AG08396 (cell line): Measurements from ENCODE around the gene XRRA1.
A peak's percentile ranks its signal among the peaks of the same experiment; 100 is the strongest.

Source experiments
- DNase-seq: peaks from one replicate; pipeline ENCODE4 v3.0.0; 2012; ENCODE audit warnings: low spot score, mixed read lengths

The XRRA1 gene

GRCh38 chr11:74950374-74950969 lies 1.6 kb upstream of the XRRA1 start:
- DNase-seq = no peak

DNA sequence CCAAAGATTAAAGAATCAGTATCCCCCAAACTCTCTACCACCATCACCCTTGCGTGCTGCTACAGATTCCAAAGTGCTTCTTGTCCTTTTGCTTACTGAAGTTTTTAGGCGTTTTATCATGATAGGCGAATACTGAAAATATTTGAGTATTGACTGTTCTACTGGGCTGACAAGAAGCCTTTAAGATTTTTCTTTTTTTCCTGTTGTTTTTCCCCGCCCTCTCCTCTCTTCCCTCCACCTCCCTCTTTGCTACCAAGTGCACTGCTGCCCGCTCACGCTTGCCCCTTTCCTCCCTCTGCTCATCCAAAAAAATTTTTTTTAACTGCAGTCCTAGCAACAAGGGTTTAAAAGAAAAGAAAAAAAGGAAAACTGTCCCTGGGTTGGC lies 854 bp upstream of the XRRA1 start:
- DNase-seq = peak; percentile 40

GRCh38 chr11:74948546-74948897 lies 369 bp downstream of the XRRA1 start:
- DNase-seq = peak; percentile 27

GRCh38 chr11:74942073-74942759 lies 6.7 kb downstream of the XRRA1 start:
- DNase-seq = no peak

- no peak for DNase-seq
Measured at GRCh38 chr11:74941492-74941891, 7.4 kb downstream of the XRRA1 start.

DNA sequence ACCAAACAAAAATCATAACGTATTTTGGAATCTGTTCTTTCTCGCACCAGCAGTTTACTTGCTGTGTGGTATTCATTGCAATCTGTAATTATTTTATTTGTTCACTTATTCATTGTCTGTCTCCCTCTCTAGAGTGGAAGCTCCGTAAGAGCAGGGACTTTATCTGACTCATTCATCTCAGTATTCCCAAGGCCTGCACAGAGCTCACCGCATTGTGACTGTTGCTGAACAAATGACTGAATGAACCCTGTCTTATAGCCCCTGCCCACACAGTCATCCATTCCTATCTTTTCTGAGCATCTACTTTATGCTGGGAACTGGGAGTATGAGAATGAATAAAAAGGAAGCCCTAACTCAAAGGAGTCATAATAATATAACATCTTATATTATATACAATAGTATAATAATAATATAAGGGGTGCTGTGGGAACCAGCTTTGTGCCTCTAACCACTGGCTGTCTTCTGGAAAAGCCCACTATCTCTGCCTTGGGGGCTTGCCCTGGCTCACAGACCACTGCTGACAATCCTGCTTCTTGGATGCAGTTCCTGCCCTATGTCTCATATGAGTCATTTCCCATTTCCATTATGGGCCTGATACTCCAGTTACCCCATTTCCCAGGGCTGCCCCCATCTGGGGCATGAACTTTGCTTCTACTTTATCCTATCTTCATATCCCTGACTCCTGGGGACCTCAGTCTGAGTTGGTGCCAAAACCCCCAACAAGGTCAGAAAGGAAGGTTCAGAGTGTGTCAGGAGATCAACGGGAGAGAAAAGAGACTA lies 11.0 kb downstream of the XRRA1 start:
- no peak for DNase-seq

DNA sequence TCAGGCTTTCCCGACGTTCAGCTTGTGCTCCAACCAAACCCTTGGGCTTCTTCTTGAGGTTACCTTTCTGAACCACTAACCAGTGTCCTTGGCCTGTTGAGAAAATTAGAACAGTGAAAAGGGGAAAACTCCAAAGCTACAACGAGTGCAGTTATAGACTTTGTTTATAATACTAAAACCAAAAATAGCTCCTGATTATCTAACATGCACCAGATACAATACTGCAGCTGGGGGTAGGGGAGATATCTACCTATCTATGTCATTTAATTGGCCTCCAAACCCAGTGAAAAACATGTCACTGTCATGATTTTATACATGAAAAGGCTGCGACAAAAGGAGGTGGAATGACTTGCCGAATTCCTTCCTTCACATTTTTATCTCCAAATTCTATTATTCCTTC lies 11.9 kb downstream of the XRRA1 start:
- DNase-seq = no peak

- DNase-seq = no peak
Measured at GRCh38 chr11:74936087-74936486, 12.8 kb downstream of the XRRA1 start.

DNA sequence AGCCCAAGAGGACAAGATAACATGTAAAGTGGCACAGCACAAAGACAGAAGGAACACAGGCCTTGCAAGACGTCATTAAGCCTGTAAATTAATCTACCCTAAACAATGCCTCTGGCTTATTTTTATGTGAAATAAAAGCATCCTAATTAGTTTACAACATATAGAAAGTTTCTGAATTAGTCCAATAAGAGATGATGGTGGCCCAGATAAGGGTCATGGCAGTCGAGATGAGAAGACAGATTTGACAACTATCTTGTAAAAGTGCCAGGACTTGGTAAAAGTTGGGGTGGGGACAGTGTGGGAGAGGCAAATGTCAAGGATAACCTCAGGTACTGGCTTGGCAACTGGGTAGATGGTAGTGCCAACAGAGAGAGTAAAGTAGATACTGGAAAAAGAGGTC lies 13.6 kb downstream of the XRRA1 start:
- no peak for DNase-seq

- no peak for DNase-seq
Measured at GRCh38 chr11:74933765-74934164, 15.1 kb downstream of the XRRA1 start.

DNA sequence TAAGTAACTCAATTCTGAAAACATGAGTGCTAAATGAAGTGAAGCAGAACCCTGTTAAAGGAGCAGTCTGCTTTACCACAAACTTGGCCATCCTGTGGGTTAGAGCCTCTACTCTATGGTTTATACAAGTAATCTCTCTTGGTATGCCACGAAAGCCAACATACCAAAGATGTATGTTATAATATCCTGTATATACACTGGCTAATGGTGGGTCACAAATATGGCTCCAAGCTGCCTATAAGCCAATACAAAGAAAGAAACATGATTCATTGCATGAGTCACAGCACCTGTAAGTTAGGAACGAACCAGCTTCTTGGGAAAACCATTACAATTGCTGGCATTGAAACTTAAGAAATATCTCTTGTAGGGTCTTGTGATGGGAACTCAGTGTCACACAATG lies 16.1 kb downstream of the XRRA1 start:
- peak; percentile 4 for DNase-seq

DNA sequence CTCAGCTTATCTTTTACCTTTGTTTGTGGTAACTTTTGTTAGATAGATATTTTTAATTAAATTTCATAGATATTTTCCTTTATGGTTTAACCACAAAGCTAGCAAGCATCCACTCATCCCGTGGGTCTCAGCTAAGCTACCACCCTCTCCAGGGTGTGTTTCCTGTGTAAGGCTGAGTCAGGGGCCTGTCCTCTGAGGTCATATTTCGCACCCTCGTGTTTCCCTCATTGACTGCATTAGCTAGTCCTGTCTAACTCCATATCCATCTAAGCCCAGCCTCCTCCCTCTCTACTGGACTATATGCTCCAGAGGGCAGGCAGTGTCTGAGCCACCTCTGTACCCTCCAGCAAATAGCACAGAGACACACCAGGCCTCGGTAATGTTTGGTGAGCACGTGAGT lies 16.7 kb downstream of the XRRA1 start:
- peak; percentile 14 for DNase-seq

- DNase-seq = peak; percentile 53
Measured at GRCh38 chr11:74929431-74930363, 19.2 kb downstream of the XRRA1 start.

- DNase-seq = peak; percentile 8
Measured at GRCh38 chr11:74927496-74927895, 21.4 kb downstream of the XRRA1 start.

DNA sequence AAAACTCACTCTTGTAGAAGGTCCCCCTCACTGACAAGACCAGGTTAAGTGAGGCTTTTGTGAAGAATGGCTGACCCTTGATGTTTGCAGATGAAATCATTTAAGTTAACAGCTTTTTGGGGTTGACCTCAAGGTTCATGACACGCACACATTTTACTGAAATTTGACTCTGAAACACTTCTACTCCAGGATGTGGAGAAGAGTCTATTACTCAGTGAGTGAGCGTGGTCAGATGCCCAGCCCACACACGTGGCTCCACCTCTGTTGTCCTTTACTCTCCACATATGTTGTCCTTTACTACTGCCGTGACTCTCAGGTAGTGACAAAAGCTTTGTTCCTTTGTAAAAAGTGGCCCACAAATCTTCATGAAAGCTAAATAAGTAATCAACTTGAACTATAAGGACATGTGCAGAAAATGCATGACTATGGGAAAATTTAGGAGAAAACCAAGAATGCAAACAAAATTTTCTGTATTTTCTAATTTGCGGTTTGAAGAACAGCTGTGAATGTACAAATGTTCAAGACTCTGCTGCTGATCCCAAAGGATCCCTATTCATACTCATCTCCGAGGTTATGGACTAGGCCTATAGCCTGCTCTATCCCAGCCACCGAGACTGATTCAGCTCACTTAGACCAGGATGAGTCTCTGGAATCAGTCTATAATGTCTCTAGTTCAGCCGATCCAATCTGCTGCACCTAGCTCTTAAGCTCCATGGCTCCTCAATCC lies 22.4 kb downstream of the XRRA1 start:
- DNase-seq = peak; percentile 14

DNA sequence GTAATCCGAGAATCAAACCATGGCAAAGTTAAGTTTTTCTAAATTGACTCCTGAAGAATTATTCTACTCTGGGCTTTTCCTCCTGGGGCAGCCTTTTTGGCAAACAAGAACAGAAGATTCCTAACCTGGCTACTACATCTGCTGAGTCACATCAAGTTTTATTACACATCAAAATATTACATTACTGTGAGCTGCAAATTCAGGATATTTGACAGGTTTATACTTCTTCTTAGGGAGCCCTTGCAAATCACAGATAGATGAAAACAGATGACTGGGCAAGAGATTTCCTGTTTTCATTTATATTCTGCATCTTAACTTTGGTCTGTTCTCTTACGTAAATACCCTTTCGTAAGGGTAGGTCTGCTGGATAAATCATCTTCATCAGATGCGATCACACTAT lies 23.6 kb downstream of the XRRA1 start:
- no peak for DNase-seq

DNA sequence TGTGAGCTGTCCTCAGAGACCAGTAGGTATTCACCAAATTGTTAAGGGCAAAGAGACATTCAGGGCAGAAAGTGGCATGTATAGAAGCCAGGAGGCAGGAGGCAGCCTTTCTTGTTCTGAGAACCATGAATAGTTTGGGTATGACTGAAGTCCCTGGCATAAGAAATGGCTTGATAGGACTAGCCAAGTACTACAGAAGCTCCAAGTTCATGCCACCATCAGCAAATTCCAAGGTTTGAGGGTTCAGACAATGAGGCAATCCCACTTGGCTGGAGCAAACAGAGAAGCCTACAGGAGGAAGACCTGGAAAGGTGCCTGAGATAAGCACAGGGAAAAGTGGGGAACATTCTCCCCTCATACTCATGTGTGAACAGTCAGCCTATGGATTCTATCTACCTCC lies 25.8 kb downstream of the XRRA1 start:
- no peak for DNase-seq

- DNase-seq = no peak
Measured at GRCh38 chr11:74909812-74910211, 39.1 kb downstream of the XRRA1 start.

DNA sequence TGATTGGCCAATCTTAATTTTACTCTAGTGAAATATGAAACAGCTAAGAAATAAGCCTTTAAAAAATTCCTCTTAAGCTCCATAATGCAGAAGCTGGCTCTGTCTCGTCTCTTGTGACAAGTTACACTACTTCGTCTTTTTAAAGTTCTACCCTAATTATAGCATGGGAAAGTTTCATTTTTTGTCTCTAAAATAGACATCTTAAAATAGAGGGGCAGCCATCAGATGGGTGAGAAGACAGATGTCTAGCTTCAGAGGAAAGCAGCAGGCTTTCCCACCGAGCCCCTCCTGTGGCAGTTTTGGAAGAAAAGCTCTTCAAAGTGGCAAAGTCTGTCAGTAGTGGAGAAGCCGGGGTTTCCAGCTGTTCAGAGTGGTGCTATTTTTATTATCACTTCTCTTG lies 39.5 kb downstream of the XRRA1 start:
- DNase-seq = no peak

DNA sequence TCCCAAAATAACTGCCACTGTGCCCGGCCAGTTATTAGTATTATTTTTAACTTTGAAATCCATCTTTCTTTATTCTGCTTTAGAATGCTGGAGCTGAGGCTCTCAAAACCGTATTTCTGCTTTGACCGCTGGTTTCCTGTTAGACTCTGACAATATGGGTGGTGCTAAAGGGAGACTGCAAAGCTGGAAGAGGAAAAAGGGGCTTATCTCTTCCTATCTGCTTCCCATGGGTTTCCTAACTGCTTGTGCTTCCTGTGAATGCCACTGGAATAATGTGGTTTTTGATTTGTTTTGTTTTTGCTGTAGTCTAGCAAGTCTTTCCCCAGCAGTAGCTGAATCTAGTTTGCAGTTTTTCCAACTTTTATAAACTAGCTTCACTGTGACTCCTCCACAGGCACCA lies 43.6 kb downstream of the XRRA1 start:
- DNase-seq = no peak

GRCh38 chr11:74902342-74902741 lies 46.5 kb downstream of the XRRA1 start:
- no peak for DNase-seq

DNA sequence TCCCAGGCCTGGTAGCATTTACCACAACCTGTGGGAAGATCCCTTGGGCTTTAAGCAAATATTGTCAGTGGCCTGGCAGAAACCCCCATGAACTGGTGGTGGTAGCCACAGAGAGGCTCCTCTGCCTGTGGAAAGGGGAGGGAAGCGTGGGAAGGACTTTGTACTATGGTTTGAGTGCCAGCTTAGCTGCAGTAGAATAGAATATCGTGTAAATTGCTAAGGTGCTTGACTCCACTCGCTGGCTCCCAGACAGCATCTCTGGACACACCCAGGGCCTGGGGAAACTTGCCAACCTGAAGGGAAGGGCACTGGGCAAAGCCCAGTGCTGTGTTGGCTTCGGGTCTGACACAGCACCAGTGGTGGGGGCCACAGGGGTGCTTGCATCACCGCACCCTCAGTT lies 52.6 kb downstream of the XRRA1 start:
- DNase-seq = no peak
